Activated T-cell treated with anti-CD3 and anti-CD28 coated beads, Interleukin-2, amount 50 U/mL, for 4 hours (primary cell): ENCODE measurements around the gene PHC2. TPM values are rescaled to one million over a fixed set of nuclear protein-coding genes. Genes with fewer than 3 reads are reported as not detected.

Source experiments
- ATAC-seq, 2 donors: fragments of 200-7000 bp; cut with Tn5 transposase; one replicate each; pipeline ENCODE4 v1.10.0; 2021
- DNase-seq: peaks from one replicate; pipeline ENCODE4 v3.0.0-alpha.2; 2020
- H3K27me3 Mint-ChIP-seq: one replicate; pipeline ENCODE4 v1.8.0; 2021; ENCODE audit warnings: low read depth, mixed read lengths
- H3K36me3 Mint-ChIP-seq: one replicate; pipeline ENCODE4 v1.8.0; 2022; ENCODE audit warnings: mixed read lengths; ENCODE audit not compliant: insufficient read depth
- H3K4me1 Mint-ChIP-seq: one replicate; pipeline ENCODE4 v1.8.0; 2021; ENCODE audit warnings: low read depth, mixed read lengths
- H3K4me3 Mint-ChIP-seq: one replicate; pipeline ENCODE4 v1.8.0; 2021; ENCODE audit warnings: mild to moderate bottlenecking, moderate library complexity, mixed read lengths
- H3K9me3 Mint-ChIP-seq: one replicate; pipeline ENCODE4 v1.8.0; 2021; ENCODE audit warnings: mixed read lengths
- total RNA-seq, 3 donors: library from RNA; stranded (reverse); gene quantifications; one replicate each; pipeline ENCODE4 v1.2.1, GENCODE V29; 2021

The PHC2 gene
- total RNA-seq, 3 donors from 2014 or later = 22.8 to 31.7 (median 30.5) TPM

DNA sequence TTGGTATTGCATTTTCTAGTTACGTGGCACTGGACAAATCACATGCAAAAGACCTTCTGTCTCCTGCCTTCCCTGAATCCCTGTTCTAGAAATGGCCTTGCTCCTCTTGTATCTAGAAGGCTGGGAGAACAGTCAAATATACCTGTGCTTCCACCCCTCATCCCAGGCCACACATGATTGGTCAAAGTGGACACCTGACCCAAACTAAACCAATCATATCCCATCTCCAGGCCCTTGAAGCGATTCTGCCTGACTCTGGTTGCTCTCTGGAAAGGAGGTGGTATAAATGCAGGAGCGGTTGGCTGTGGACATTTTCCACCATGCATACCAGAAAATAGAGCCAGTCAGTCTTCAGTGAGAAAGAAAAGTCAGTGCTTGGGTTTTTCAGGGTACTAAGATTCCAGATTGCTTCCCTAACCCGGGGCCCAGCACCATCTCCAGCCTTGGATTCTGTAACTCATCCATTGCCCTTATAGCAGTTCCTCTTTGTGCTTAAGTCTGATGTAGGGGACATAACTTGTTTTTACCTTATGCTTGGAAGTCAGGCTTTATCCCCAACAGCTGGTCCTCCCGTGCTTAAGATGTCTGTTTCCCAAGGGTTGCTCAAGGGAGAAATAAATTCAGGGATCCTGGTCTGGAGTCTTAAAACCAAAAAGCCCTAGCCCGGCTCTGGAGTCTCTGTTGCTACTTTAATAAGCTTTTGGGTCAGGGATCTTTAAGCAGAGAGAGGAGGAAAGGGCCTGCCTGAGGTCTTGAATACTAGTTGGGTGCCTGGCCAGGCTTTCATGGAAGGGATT, 7.7 kb upstream of the PHC2 start:
- Mint-ChIP-seq H3K36me3 (no peaks in the 10 kb centered on the region), H3K4me1 (no peaks in the 10 kb centered on the region), H3K27me3 (peaks cover 3% of the 10 kb centered on the region), H3K9me3 (no peaks in the 10 kb centered on the region), H3K4me3 (no peak overlapping the region)
- DNase-seq (no peak), ATAC-seq (no peak)

- no peak for ATAC-seq
- DNase-seq = no peak
- H3K4me3 Mint-ChIP-seq = no peak overlapping the region
- H3K4me1 Mint-ChIP-seq = no peaks in the 10 kb centered on the region
- H3K27me3 Mint-ChIP-seq = no peaks in the 10 kb centered on the region
- H3K9me3 Mint-ChIP-seq = no peaks in the 10 kb centered on the region
- no peaks in the 10 kb centered on the region for H3K36me3 Mint-ChIP-seq
Measured at GRCh38 chr1:33436557-33437285, 5.8 kb upstream of the PHC2 start.

GRCh38 chr1:33435096-33435820, 4.4 kb upstream of the PHC2 start:
- DNase-seq (no peak), ATAC-seq (no peak)
- Mint-ChIP-seq H3K9me3 (no peaks in the 10 kb centered on the region), H3K4me1 (peaks cover 4% of the 10 kb centered on the region), H3K27me3 (no peaks in the 10 kb centered on the region), H3K4me3 (no peak overlapping the region), H3K36me3 (no peaks in the 10 kb centered on the region)

GRCh38 chr1:33434363-33434750, 3.5 kb upstream of the PHC2 start:
- Mint-ChIP-seq H3K27me3 (peaks cover 2% of the 10 kb centered on the region), H3K4me3 (no peak overlapping the region), H3K4me1 (peaks cover 4% of the 10 kb centered on the region), H3K9me3 (no peaks in the 10 kb centered on the region), H3K36me3 (no peaks in the 10 kb centered on the region)
- no peak for ATAC-seq
- no peak for DNase-seq

- DNase-seq (no peak), ATAC-seq (no peak)
- peaks cover 2% of the 10 kb centered on the region for H3K27me3 Mint-ChIP-seq
- no peaks in the 10 kb centered on the region for H3K9me3 Mint-ChIP-seq
- H3K4me1 Mint-ChIP-seq = peaks cover 4% of the 10 kb centered on the region
- H3K36me3 Mint-ChIP-seq = no peaks in the 10 kb centered on the region
- H3K4me3 Mint-ChIP-seq = no peak overlapping the region
Measured at GRCh38 chr1:33433509-33434362, 2.8 kb upstream of the PHC2 start.

DNA sequence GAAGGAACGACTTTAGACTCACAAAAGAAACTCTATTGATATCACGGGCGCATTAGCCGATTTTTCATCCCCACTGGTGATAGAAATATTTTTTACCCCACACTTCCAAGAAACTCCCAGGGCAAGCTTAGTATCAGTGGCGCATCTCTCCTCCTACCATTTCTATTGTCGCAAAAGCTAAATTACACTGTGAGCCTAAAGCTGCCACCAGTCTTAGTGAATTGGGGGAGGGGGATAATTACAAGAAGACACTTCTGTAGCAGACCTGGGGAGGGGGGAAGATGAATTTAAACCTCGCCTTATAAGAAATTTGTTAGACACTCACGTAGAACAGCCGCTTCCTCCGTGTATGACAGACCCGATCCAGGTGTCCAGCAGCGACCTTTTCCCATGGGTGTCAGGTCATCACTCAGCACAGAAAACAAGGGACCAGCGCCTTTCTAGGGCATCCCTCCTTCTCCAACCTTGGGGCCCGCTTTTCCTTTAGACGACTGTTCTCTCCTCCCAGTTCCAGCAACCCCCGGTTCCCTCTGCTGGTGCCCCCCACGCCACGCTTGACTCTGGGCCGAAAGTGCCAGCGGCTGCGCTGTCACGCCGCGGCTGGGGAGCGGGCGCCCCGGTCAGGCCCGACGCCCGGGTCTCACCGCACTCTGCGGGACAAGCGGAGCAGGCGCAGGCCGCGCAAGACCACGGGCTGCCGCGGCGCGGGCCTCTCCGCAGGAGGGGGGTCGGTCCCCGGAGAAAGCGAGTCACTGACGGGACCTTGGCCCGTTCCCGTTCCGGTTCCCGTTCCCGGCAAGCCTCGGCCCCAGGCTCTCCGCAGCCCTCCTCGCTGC, 821 bp downstream of the PHC2 start:
- no peaks in the 10 kb centered on the region for H3K36me3 Mint-ChIP-seq
- no peak overlapping the region for H3K4me3 Mint-ChIP-seq
- peaks cover 4% of the 10 kb centered on the region for H3K4me1 Mint-ChIP-seq
- H3K9me3 Mint-ChIP-seq = no peaks in the 10 kb centered on the region
- ATAC-seq (peak; percentile 26 to 36), DNase-seq (no peak)
- H3K27me3 Mint-ChIP-seq = peaks cover 8% of the 10 kb centered on the region

- DNase-seq (no peak), ATAC-seq (no peak)
- Mint-ChIP-seq H3K9me3 (no peaks in the 10 kb centered on the region), H3K36me3 (no peaks in the 10 kb centered on the region), H3K4me3 (no peak overlapping the region), H3K4me1 (peaks cover 4% of the 10 kb centered on the region), H3K27me3 (peaks cover 8% of the 10 kb centered on the region)
Measured at GRCh38 chr1:33429332-33429731, 1.6 kb downstream of the PHC2 start.

GRCh38 chr1:33428661-33429060, 2.2 kb downstream of the PHC2 start:
- DNase-seq = no peak
- H3K27me3 Mint-ChIP-seq = peaks cover 8% of the 10 kb centered on the region
- H3K36me3 Mint-ChIP-seq = no peaks in the 10 kb centered on the region
- no peak for ATAC-seq
- H3K9me3 Mint-ChIP-seq = no peaks in the 10 kb centered on the region
- H3K4me3 Mint-ChIP-seq = no peak overlapping the region
- peaks cover 4% of the 10 kb centered on the region for H3K4me1 Mint-ChIP-seq

GRCh38 chr1:33426916-33427315, 4.0 kb downstream of the PHC2 start:
- Mint-ChIP-seq H3K4me3 (no peak overlapping the region), H3K27me3 (peaks cover 17% of the 10 kb centered on the region), H3K9me3 (no peaks in the 10 kb centered on the region), H3K4me1 (peaks cover 4% of the 10 kb centered on the region), H3K36me3 (no peaks in the 10 kb centered on the region)
- DNase-seq (no peak), ATAC-seq (no peak)

- H3K4me1 Mint-ChIP-seq = no peaks in the 10 kb centered on the region
Measured at GRCh38 chr1:33425900-33426299, 5.0 kb downstream of the PHC2 start.

GRCh38 chr1:33424610-33425009, 6.3 kb downstream of the PHC2 start:
- DNase-seq = no peak
- no peak for ATAC-seq
- no peaks in the 10 kb centered on the region for H3K4me1 Mint-ChIP-seq
- H3K36me3 Mint-ChIP-seq = no peaks in the 10 kb centered on the region
- no peaks in the 10 kb centered on the region for H3K9me3 Mint-ChIP-seq
- no peak overlapping the region for H3K4me3 Mint-ChIP-seq
- H3K27me3 Mint-ChIP-seq = peaks cover 25% of the 10 kb centered on the region

More at GRCh38 chr1:33425900-33426299, 5.0 kb downstream of the PHC2 start:
- no peaks in the 10 kb centered on the region for H3K36me3 Mint-ChIP-seq
- ATAC-seq (no peak), DNase-seq (no peak)
- H3K9me3 Mint-ChIP-seq = no peaks in the 10 kb centered on the region
- H3K4me3 Mint-ChIP-seq = no peak overlapping the region
- H3K27me3 Mint-ChIP-seq = peaks cover 20% of the 10 kb centered on the region

DNA sequence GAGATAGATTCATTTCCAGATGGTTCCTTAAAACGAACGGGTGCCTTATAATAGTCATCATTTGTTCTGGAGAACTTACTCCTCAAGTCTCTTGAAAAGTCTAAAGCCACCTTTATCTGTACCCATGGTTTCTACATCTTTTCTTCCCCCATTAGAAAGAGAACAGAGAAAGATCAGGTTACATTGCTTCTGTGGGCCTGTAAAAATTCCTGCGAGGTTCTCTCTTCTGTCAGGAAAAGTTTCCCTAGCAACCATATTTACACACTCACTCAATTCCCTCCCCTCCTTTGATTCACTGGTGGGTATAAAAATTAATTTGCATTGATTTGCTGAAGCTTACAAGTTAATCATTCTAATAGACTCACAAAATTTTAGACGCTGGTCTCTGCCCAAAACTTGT, 6.7 kb downstream of the PHC2 start:
- no peak for ATAC-seq
- H3K4me1 Mint-ChIP-seq = no peaks in the 10 kb centered on the region
- no peak overlapping the region for H3K4me3 Mint-ChIP-seq
- H3K27me3 Mint-ChIP-seq = peaks cover 27% of the 10 kb centered on the region
- no peaks in the 10 kb centered on the region for H3K36me3 Mint-ChIP-seq
- DNase-seq = no peak
- no peaks in the 10 kb centered on the region for H3K9me3 Mint-ChIP-seq
